Middle frontal gyrus (tissue), 1 donor: ENCODE data around the gene CCDC188.

Experiments
- DNase-seq: peaks from one replicate; pipeline ENCODE4 v3.0.0-alpha.2; 2015; ENCODE audit warnings: low spot score; ENCODE audit errors: extremely low spot score

The CCDC188 gene

GRCh38 chr22:20185750-20186149 is 34.9 kb upstream of the CCDC188 start:
- DNase-seq = no peak

GRCh38 chr22:20184501-20185165 is 33.8 kb upstream of the CCDC188 start:
- DNase-seq = no peak

GRCh38 chr22:20183823-20184222 is 33.0 kb upstream of the CCDC188 start:
- no peak for DNase-seq

- DNase-seq = no peak
Observed at GRCh38 chr22:20183101-20183500, 32.2 kb upstream of the CCDC188 start.

GRCh38 chr22:20182365-20182764 is 31.5 kb upstream of the CCDC188 start:
- DNase-seq = no peak

DNA sequence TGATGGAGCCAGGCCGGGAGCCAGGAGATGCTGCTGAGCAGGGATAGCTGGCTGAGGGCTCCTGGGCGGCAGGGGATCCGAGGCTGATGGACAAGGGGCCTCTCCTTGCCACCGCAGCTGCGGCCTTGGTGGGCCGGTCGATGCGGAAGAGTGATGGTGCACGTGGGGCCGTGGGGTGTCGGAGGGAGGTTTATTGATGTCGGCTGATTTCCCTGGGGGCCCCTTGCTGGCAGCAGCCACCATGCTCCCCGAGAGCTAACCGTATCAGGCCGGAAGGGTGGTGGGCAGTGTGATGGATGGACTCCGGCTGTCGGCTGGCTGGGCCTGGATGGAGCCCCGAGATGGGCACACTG is 31.0 kb upstream of the CCDC188 start:
- no peak for DNase-seq

GRCh38 chr22:20181194-20181883 is 30.5 kb upstream of the CCDC188 start:
- no peak for DNase-seq

DNA sequence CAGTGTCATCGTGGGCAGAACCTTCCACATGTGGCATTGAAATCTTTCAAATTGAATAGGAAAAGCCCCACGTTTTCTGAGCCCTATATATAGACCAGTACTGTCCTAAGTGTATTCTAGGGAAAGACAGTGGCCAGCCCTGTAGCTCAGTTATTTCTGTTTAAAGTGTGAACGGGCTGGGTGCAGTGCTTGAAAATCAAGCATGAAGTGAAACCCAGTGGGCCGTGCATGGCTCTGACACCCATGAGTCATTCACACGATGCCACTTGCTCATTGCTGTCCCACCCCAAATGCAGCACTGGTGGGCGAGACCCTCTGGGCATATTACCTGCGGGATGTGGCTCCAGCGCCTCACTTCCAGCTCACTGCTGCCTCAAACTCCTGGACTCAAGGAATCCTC is 29.8 kb upstream of the CCDC188 start:
- DNase-seq = no peak

DNA sequence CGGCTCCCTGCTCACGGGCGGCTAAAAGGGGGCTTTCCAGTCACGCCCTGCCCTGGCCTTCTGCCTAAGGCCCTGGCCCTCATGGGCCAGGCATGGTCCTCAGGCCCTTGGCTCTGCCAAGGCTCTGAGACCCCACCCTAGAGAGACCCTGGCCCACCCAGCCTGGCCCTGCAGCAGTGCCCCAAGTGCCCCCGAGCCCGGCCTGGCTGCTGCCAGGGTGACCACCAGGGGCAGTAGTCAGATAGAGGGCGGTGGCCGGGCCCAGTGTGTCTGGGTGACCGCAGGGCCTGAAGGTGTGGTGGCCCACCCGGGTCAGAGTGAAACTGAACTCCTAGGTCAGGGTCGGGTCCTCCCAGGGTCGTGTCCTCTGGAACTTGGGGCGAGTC is 29.4 kb upstream of the CCDC188 start:
- DNase-seq = no peak

- no peak for DNase-seq
Observed at GRCh38 chr22:20179455-20180244, 28.8 kb upstream of the CCDC188 start.

DNA sequence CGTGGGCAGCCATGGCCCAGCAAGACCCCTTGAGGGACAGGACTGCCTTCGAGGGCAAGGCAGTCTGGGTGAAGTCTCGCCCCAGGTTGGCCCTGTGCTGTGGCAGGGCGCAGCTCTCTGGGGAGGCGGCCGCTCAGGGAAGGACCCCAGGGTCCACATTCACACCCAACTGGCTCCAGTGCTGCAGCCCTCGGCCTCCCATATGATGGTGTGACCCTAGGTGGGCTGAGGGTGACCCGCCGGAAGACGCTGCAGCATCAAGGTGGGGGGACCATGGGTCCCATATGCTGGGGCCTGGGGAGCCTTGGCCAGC is 28.0 kb upstream of the CCDC188 start:
- DNase-seq = no peak

GRCh38 chr22:20178075-20178914 is 27.4 kb upstream of the CCDC188 start:
- no peak for DNase-seq

DNA sequence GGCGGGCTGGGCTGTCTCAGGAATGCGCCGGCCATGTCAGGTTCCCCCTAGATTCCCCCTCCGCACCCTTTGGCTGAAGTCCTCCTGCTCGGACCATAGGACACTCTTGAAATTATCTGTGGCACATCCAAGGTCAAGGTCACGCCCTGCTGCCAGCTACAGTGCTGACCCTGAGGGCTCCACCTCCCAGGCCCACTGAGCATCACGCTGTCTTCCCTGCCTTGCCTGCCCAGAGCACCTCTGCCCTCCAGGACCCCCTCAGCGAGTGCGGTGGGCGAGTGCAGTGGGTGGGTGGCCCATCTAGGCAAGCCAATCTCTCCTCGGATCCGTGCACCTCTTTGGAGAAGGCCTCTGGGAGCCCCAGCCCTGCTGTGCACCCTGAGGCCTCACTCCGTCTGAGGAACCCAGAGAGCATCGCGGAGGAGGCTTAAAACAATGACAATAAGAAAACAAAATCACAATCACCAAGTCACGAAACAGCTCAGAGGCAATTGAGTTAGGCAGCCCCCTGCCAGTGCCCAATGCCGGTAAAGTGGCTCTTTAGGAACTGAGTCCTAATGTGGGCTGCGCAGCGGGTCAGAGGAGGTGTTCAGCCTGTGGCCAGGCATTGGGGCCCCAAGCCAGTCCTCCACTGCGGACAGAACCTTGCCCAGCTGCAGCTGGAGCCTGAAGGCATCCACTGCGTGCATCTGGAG is 26.5 kb upstream of the CCDC188 start:
- DNase-seq = no peak

DNA sequence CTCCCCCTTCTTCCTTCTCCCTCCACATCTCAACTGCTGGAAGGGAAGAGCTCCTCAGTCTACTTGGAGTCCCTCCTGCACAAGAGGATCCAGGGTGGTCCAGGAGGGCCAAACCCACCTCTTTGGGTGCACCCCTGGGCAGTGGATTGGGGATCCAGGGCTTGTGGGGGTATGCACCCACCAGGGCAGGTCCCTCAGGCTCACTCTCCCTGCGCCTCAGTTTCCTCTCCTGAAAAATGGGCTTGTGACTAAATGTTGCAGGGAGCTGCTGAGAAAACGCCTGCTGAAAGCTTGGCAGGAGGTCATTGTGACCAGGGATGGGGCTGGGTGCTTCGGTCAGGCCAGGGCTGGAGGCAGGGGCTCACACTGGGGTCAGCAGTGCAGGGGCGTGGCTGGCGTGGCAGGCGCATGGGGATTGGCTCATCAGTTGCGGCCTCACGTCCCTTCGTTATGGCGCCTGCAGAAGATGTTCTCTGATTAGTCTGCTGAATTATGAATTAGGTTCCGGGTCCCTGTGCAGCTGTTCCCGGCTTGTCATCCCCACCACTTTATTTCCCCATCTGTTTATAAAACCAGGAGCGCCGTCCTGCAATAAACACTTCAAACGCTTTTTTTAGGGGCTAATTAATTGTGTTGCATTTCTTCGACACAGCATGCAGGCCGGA is 25.7 kb upstream of the CCDC188 start:
- DNase-seq = no peak

GRCh38 chr22:20175597-20175900 is 24.7 kb upstream of the CCDC188 start:
- no peak for DNase-seq

- DNase-seq = no peak
Observed at GRCh38 chr22:20174785-20175596, 24.1 kb upstream of the CCDC188 start.

GRCh38 chr22:20173772-20174171 is 22.9 kb upstream of the CCDC188 start:
- DNase-seq = no peak

DNA sequence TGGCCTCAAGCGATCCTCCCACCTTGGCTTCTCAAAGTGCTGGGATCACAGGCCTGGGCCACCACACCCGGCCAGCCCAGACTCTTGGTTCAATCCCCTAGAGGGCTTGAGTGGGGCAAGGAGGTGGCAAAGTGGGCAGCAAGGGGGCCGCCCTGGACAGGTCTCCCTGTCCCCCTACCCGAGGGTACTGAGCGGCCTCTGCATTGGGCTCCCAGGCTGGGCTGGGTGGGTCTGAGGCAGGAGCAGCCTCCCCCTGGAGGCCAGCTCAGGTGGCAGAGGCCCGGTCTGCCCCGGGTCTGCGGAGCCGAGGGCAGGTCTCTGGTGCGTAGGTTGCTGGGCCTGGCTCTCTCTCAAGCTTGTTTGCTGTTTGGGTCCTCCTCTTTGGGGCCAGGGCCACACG is 22.4 kb upstream of the CCDC188 start:
- no peak for DNase-seq

GRCh38 chr22:20172141-20172613 is 21.3 kb upstream of the CCDC188 start:
- no peak for DNase-seq
